Anterior cingulate cortex (tissue), 58 donors: Measurements from ENCODE around the gene NFXL1.

ENCODE experiments used
- DNase-seq, 58 donors: peaks; one replicate each; lab custom pipeline; 2025; lab: John Stamatoyannopoulos, UW

NFXL1 gene

GRCh38 chr4:47899639-47900038 is 14.7 kb downstream of the NFXL1 start:
- no peak for DNase-seq

- DNase-seq: no peak
Measured at GRCh38 chr4:47891928-47892327, 22.5 kb downstream of the NFXL1 start.

GRCh38 chr4:47882228-47882627 is 32.2 kb downstream of the NFXL1 start:
- no peak for DNase-seq

- no peak for DNase-seq
Measured at GRCh38 chr4:47879458-47879857, 34.9 kb downstream of the NFXL1 start.

- DNase-seq: no peak
Measured at GRCh38 chr4:47876784-47877546, 37.4 kb downstream of the NFXL1 start.

- DNase-seq: no peak
Measured at GRCh38 chr4:47876310-47876709, 38.1 kb downstream of the NFXL1 start.

- DNase-seq: no peak
Measured at GRCh38 chr4:47873877-47874541, 40.4 kb downstream of the NFXL1 start.

GRCh38 chr4:47863486-47863885 is 50.9 kb downstream of the NFXL1 start:
- no peak for DNase-seq

- DNase-seq: no peak
Measured at GRCh38 chr4:47862297-47862696, 52.1 kb downstream of the NFXL1 start.

GRCh38 chr4:47860305-47860704 is 54.1 kb downstream of the NFXL1 start:
- DNase-seq: no peak

- no peak for DNase-seq
Measured at GRCh38 chr4:47858006-47858405, 56.4 kb downstream of the NFXL1 start.

GRCh38 chr4:47856713-47857112 is 57.7 kb downstream of the NFXL1 start:
- no peak for DNase-seq

- no peak for DNase-seq
Measured at GRCh38 chr4:47855350-47855749, 59.0 kb downstream of the NFXL1 start.

GRCh38 chr4:47852136-47852535 is 62.2 kb downstream of the NFXL1 start:
- DNase-seq: no peak

GRCh38 chr4:47849466-47849865 is 64.9 kb downstream of the NFXL1 start:
- no peak for DNase-seq

- DNase-seq: no peak
Measured at GRCh38 chr4:47848041-47848440, 66.3 kb downstream of the NFXL1 start.

- DNase-seq: no peak
Measured at GRCh38 chr4:47842985-47843384, 71.4 kb downstream of the NFXL1 start.

GRCh38 chr4:47840291-47840690 is 74.1 kb downstream of the NFXL1 start:
- no peak for DNase-seq

- DNase-seq: peak in 7 of 58 donors; percentile 1 to 34 (median 8)
Measured at GRCh38 chr4:47839259-47839658, 75.1 kb downstream of the NFXL1 start.

- peak in 1 of 58 donors; percentile 4 for DNase-seq
Measured at GRCh38 chr4:47838445-47838844, 75.9 kb downstream of the NFXL1 start.

- DNase-seq: peak in 3 of 58 donors; percentile 6 to 30 (median 13)
Measured at GRCh38 chr4:47837908-47838294, 76.5 kb downstream of the NFXL1 start, which contains the start of gene CORIN. CORIN (minus strand) TSS chr4:47838067; CDS start chr4:47837949, 118 bp downstream.
